Measurements from ENCODE around the gene C1orf167.

The C1orf167 gene

DNA sequence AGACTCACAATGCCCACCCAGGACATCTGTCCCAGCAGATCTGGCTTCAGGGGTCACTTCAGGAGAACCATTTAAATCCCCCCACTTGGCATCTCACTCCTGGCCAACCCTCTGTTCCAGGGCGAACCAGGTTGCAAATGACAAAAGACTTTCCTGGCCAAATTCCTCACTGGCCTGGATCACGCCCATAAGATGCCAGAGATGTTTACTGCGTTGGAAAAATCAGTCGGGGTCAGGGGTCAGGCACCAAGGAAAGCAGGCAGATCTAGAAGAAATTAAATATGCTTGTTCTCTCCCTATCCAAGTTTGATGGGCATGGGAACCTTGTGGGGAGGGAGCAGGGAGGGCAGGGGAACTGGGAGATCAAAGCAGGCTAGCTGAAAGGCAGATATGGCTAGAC lies 40.7 kb upstream of the C1orf167 start:
- TF ChIP-seq, protein P1, sequence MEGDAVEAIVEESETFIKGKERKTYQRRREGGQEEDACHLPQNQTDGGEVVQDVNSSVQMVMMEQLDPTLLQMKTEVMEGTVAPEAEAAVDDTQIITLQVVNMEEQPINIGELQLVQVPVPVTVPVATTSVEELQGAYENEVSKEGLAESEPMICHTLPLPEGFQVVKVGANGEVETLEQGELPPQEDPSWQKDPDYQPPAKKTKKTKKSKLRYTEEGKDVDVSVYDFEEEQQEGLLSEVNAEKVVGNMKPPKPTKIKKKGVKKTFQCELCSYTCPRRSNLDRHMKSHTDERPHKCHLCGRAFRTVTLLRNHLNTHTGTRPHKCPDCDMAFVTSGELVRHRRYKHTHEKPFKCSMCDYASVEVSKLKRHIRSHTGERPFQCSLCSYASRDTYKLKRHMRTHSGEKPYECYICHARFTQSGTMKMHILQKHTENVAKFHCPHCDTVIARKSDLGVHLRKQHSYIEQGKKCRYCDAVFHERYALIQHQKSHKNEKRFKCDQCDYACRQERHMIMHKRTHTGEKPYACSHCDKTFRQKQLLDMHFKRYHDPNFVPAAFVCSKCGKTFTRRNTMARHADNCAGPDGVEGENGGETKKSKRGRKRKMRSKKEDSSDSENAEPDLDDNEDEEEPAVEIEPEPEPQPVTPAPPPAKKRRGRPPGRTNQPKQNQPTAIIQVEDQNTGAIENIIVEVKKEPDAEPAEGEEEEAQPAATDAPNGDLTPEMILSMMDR (conservative IDR thresholded peaks at IDR 0.05), result no peak
- no peak overlapping the region for H3K27ac ChIP-seq

DNA sequence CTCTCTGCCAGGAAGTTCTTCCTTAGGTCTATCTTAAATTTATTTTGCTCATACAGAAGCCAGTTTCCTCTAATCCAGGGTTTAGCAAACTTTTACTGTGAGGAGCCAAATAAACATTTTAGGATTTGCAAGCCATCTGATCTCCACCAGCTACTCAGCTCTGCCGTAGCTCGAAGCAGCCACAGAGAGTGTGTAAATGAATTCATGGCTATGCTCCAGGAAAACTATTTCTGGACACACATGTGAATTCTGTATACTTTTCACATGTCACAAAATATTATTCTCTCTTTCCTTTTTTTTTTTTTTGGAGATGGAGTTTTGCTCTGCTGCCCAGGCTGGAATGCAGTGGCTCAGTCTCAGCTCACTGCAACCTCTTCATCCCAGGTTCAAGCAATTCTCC lies 39.5 kb upstream of the C1orf167 start:
- TF ChIP-seq, protein P1 (conservative IDR thresholded peaks at IDR 0.05), result no peak
- no peak overlapping the region for H3K27ac ChIP-seq

DNA sequence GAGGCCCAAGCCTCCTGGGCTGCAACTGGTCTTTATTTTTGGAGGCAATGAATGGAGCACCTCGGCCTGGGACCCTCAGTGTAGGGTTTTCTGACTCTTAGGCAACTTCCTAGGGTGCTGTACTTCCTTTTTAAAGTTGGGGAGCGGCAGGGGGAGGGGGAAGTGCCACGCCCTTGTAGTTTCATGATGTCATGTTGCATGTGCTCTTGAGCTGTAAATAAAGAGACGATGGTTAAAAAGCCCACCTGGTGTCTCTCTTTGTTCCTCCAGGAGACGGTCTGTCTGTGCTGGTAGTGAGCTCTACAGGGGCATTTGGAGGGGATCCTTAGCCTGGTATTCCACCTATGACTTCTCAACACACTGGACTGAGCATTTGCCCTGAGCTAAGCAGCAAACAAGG lies 36.4 kb upstream of the C1orf167 start:
- H3K27ac ChIP-seq, result no peak overlapping the region
- TF ChIP-seq, protein P1 (conservative IDR thresholded peaks at IDR 0.05), result no peak

DNA sequence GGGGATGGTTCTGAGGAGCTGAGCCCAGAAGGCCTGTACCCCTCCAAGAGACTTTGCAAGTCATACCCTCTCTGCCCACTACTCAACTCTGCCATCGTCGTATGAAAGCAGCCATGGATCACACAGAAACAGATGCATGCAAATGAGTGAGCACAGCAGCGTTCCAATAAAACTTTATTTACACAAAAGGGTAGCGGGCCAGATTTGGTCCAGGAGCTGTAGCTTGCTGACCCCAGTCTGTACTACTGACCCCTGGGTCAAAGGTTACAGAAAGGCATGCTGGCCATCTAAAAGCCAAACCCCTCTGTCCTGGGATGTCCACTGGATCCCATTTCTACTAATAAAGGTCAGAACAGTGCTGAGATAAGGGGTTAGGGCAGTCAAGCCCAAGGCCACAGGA lies 34.9 kb upstream of the C1orf167 start:
- TF ChIP-seq, protein P1 (conservative IDR thresholded peaks at IDR 0.05), result no peak
- no peak overlapping the region for H3K27ac ChIP-seq

DNA sequence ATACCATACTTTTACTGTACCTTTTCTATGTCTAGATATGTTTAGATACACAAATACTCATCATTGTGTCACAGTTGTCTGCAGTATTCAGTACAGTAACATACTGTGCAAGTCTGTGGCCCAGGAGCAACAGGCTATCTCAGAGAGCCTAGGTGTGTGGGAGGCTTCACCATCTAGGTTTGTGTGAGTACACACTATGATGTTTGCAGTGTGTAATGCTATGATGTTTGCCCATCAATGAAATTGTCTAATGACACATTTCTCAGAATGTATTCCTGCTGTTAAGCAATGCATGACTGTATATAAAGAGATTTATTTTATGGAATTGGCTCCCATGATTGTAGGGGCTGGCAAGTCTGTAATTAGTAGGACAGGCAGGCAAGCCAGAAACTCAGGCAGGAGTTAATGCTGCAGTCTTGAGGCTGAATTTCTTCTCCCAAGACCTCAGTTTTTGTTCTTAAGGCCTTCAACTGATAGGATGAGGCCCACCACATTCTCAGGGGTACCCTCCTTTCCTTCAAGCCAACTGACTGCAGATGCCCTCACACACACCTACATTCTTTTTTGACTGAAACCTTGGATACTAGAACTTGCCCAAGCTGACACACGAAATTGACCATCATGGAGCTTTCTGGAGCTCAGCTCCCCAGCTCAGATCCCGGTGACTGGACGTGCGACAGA lies 33.7 kb upstream of the C1orf167 start:
- TF ChIP-seq, protein P1 (conservative IDR thresholded peaks at IDR 0.05), result no peak
- H3K27ac ChIP-seq, result no peak overlapping the region

DNA sequence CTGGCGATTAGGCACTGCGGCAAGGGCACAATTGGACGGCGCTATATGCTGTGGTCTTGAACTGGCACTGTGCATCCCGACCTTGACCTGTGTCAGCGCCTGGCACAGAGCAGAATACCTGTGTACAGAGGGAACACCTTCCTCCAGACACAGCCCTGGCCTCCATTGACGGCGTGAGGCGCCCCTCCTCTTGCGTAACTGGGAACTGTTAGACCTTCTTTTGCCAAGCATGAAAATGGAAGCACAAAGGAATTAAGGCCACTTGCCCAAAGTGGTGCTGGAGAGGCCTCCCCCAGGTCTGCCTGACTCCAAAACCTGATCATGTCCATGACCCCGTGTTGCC lies 32.9 kb upstream of the C1orf167 start:
- TF ChIP-seq, protein P1 (conservative IDR thresholded peaks at IDR 0.05), result no peak
- H3K27ac ChIP-seq, result peak overlapping the region; percentile 87

DNA sequence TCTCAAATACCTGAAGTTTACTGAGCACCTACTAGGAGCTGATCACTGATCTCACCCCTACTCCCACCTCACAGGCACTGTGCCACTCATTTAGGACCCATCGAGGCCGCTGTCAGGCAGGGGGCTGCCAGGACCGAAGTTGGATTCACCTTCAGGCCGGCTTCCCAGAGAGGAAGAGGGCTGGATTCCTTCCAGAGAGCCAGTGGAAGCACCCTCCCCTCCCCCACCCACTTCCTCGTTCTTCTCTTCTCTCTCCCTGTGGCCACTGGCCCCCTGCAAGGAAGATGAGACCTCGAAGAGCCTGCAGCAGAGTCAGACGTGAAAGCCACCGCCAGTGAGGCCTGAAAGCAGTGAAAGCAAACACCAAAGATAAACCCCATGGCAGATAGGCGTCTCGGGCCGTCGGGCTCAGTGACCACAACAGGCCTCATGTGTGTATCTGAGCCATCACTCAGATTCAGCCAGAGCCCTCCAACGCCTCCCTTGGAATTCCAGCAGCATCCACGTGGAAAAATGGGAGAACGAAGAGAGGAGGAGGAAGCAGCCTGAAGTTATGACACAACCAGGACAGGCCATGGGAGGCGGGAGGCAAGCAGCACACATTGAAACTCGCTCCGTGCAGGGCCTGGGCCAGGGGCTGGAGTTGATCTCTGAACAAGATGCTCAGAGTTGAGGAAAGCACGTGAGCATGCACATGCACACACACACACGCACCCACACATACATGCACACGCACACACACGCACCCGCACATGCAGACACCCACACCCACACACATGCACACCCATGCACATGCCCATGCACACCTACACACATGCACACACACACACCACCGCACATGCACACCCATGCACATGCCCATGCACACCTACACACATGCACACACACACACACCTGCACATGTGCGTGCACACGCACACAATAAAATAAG lies 32.2 kb upstream of the C1orf167 start:
- H3K27ac ChIP-seq, result peak overlapping the region; percentile 87
- TF ChIP-seq, protein P1 (conservative IDR thresholded peaks at IDR 0.05), result no peak
